ENCODE data around the gene EFS. TPM values are rescaled to one million over a fixed set of nuclear protein-coding genes. Genes with fewer than 3 reads are reported as not detected.
A peak's percentile ranks its signal among the peaks of the same experiment; 100 is the strongest.

The EFS gene
- total and polyA plus RNA-seq, 2 donors from 2014 or later: 5.5 to 5.6 TPM

- Histone ChIP-seq H3K27me3 (ENCODE audit: control insufficient read depth, insufficient read depth, low read length) (no peaks in the 10 kb centered on the region), H3K4me1 (ENCODE audit: control insufficient read depth in 2 of 3, insufficient read depth in 2 of 3, low read depth in 1 of 3, low read length in 3 of 3) (no peaks in the 10 kb centered on the region), H3K9ac (ENCODE audit: low read length in 3 of 3) (no peak overlapping the region), H3K4me3 (ENCODE audit: low read length in 3 of 3) (no peak overlapping the region), H3K27ac (ENCODE audit: low read depth in 2 of 2, low read length in 2 of 2) (no peak overlapping the region), H3K36me3 (ENCODE audit: control insufficient read depth in 2 of 3, insufficient read depth in 3 of 3, low read length in 3 of 3) (no peaks in the 10 kb centered on the region), H3K9me3 (ENCODE audit: control insufficient read depth in 2 of 3, insufficient read depth in 1 of 3, low read length in 3 of 3) (no peaks in the 10 kb centered on the region)
- DNase-seq: no peak
- intact Hi-C loops (cut with DNase I): no loop called here
- no peak for FAIRE-seq
- TF ChIP-seq CTCF (IDR thresholded peaks at IDR 0.05; ENCODE audit: borderline replicate concordance, extremely low read depth, insufficient read depth): no peak
Observed at GRCh38 chr14:23385244-23385641, 20.3 kb upstream of the EFS start.

- no peaks in the 10 kb centered on the region for H3K4me1 ChIP-seq (ENCODE audit: control insufficient read depth in 2 of 3, insufficient read depth in 2 of 3, low read depth in 1 of 3, low read length in 3 of 3)
- no peak overlapping the region for H3K9ac ChIP-seq (ENCODE audit: low read length in 3 of 3)
- H3K4me3 ChIP-seq (ENCODE audit: low read length in 3 of 3): no peak overlapping the region
- no peaks in the 10 kb centered on the region for H3K27me3 ChIP-seq (ENCODE audit: control insufficient read depth, insufficient read depth, low read length)
- peak in 1 of 5 donors; percentile 60 for DNase-seq
- no peak for TF ChIP-seq CTCF (IDR thresholded peaks at IDR 0.05; ENCODE audit: borderline replicate concordance, extremely low read depth, insufficient read depth)
- H3K36me3 ChIP-seq (ENCODE audit: control insufficient read depth in 2 of 3, insufficient read depth in 3 of 3, low read length in 3 of 3): no peaks in the 10 kb centered on the region
- intact Hi-C loops (cut with DNase I): no loop called here
- no peak for FAIRE-seq
- H3K9me3 ChIP-seq (ENCODE audit: control insufficient read depth in 2 of 3, insufficient read depth in 1 of 3, low read length in 3 of 3): no peaks in the 10 kb centered on the region
- H3K27ac ChIP-seq (ENCODE audit: low read depth in 2 of 2, low read length in 2 of 2): no peak overlapping the region
Observed at GRCh38 chr14:23384364-23385080, 19.6 kb upstream of the EFS start.

GRCh38 chr14:23382731-23383440 lies 17.9 kb upstream of the EFS start:
- Histone ChIP-seq H3K36me3 (ENCODE audit: control insufficient read depth in 2 of 3, insufficient read depth in 3 of 3, low read length in 3 of 3) (no peaks in the 10 kb centered on the region), H3K9me3 (ENCODE audit: control insufficient read depth in 2 of 3, insufficient read depth in 1 of 3, low read length in 3 of 3) (no peaks in the 10 kb centered on the region), H3K9ac (ENCODE audit: low read length in 3 of 3) (no peak overlapping the region), H3K4me1 (ENCODE audit: control insufficient read depth in 2 of 3, insufficient read depth in 2 of 3, low read depth in 1 of 3, low read length in 3 of 3) (no peaks in the 10 kb centered on the region), H3K27me3 (ENCODE audit: control insufficient read depth, insufficient read depth, low read length) (no peaks in the 10 kb centered on the region), H3K27ac (ENCODE audit: low read depth in 2 of 2, low read length in 2 of 2) (no peak overlapping the region), H3K4me3 (ENCODE audit: low read length in 3 of 3) (no peak overlapping the region)
- TF ChIP-seq CTCF (IDR thresholded peaks at IDR 0.05; ENCODE audit: borderline replicate concordance, extremely low read depth, insufficient read depth): no peak
- no peak for FAIRE-seq
- no peak for DNase-seq
- intact Hi-C loops (cut with DNase I): no loop called here

Measured in kidney (tissue), 14 donors.